ENCODE measurements around the gene NPIPB2.
"Not testable (repeated sequence)": the region's sequence is repeated elsewhere in the genome, so short reads cannot be mapped to it uniquely, and the experiment has no call there.

Gene NPIPB2

GRCh38 chr16:11957591-11958395, 15.9 kb upstream of the NPIPB2 start:
- DNase-seq (ENCODE audit: low read depth, low spot score) = no peak

DNA sequence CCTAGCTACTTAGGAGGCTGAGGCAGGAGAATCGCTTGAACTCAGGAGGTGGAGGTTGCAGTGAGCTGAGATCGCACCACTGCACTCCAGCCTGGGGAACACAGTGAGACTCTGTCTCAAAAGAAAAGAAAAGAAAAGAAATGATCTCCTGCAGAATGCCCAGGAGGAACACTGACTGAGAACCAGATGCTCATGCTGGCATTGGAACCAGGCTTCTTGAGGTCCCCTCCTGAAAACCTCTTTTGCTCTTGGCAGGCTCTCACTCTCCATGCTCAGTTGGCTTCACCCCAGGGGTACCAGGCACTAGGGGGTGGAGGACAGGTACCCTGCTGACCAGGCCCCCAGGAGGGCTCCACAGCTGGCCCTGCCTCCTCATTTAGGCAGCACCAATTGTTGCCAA, 14.7 kb upstream of the NPIPB2 start:
- DNase-seq (ENCODE audit: low read depth, low spot score) = no peak

GRCh38 chr16:11955713-11956123, 13.9 kb upstream of the NPIPB2 start:
- peak; percentile 26 for DNase-seq (ENCODE audit: low read depth, low spot score)

DNA sequence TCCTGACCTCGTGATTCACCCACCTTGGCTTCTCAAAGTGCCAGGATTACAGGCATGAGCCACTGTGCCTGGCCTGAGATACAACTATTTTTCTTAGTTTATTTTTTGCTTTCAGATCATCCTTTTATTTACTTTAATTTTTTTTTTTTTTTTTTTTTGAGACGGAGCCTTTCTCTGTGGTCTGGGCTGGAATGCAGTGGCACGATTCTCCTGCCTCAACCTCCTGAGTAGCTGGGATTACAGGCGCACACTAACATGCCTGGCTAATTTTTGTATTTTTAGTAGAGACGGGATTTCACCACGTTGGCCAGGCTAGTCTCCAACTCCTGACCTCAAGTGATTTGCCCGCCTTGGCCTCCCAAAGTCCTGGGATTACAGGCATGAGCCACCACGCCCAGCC, 11.7 kb upstream of the NPIPB2 start:
- DNase-seq (ENCODE audit: low read depth, low spot score) = not testable (repeated sequence)

DNA sequence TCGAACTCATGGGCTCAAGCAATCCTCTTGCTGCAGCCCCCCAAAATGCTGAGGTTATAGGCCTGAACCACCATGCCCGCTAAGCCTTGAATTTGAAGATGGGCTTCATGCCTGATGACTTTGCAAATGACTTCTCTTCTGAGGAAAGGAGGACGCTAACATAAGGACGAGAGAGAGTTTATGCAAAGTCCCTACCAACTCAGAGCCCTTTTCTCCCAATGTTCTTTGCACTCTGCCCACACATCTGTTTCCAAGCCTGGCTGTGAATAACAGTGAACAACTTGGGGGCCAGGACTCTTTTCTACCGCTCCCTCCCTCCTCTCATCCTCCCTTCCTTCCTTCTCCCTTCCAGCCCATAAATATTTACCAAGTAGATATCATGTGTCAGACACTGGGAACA, 8.5 kb upstream of the NPIPB2 start:
- no peak for DNase-seq (ENCODE audit: low read depth, low spot score)

DNA sequence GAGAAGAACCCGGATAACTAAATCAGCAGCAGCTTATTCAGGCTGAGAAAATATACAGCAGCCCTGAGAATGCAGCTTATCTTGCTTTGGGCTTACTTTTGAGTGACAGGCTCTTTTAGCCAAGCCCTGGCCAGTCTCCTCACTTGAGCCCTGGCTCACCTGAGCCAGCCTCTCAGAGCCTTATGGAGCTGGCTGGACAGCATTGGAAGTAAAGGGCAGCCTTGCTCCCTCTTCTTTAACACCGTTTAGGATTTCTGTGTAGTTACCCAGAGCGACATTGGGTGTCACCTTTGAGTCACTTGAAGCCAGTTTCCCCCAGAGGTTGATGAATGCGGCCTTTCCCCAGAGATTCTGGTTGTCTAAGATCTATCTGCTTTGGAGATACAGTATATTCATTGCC, 7.7 kb upstream of the NPIPB2 start:
- no peak for DNase-seq (ENCODE audit: low read depth, low spot score)

DNA sequence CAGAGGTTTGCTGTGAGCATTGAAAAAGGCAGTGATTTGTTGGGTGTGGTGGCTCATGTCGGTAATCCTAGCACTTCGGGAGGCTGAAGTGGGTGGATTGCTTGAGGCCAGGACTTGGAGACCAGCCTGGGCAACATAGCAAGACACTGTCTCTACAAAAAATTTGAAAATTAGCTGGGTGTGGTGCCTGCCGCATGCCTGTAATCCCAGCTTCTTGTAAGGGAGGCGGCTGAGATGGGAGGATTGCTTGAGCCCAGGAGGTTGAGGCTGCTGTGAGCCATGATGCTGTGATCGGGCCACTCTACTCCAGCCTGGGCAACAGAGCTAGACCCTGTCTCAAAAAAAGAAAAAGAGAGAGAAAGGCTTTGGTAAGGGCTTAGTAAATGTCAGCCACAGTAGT, 7.0 kb upstream of the NPIPB2 start:
- no peak for DNase-seq (ENCODE audit: low read depth, low spot score)

- no peak for DNase-seq (ENCODE audit: low read depth, low spot score)
Observed at GRCh38 chr16:11946433-11946832, 4.6 kb upstream of the NPIPB2 start.

GRCh38 chr16:11927350-11927749, 14.5 kb downstream of the NPIPB2 start:
- DNase-seq (ENCODE audit: low read depth, low spot score) = not testable (repeated sequence)

DNA sequence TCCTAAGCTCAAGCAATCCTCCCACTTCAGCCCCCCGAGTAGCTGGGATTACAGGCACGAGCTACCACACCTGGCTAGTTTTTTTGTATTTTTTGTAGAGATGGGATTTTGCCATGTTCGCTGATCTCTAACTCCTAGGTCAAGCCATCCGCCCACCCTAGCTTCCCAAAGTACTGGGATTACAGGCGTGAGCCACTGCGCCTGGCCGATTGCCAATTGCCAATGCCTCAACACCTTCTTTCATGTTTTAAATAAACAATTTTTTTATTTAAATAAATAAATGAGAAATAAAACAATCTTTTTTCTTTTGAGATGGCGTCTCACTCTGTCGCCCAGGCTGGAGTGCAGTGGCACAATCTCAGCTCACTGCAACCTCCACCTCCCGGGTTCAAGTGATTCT, 17.8 kb downstream of the NPIPB2 start:
- not testable (repeated sequence) for DNase-seq (ENCODE audit: low read depth, low spot score)

- no peak for DNase-seq (ENCODE audit: low read depth, low spot score)
Observed at GRCh38 chr16:11916524-11917285, 25.1 kb downstream of the NPIPB2 start.

GRCh38 chr16:11915644-11916523, 26.0 kb downstream of the NPIPB2 start, which contains the start of gene GSPT1:
GSPT1 (minus strand) TSS chr16:11915956; CDS start chr16:11915720, 236 bp downstream.
- peak; percentile 96 for DNase-seq (ENCODE audit: low read depth, low spot score)

DNA sequence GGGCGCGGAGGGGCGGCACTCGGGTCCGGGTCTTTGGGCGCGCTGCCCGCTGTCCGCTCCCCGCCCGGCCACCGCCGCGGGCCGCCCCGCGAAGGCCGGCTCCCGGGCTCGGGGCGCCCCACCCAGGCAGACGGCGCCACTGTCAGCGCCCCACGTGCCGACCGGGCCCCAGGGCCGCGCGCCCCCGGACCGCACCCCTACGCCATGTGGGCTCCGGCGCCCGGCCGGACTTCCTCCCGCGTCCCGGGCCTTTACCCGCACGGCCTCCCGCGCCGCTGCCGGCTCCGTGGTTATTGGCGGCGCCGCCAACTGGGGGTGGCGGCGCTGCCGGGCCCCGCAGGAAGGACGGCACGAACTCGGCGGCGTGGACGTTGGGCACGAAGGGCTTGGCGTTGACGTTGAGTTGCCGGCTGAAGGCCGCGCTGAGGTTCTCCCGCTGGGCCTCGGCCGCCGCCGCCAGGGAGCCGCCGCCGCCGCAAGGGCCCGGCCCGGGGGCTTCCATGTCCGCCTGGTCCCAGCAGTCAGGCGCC, 26.7 kb downstream of the NPIPB2 start:
- DNase-seq (ENCODE audit: low read depth, low spot score) = no peak

DNA sequence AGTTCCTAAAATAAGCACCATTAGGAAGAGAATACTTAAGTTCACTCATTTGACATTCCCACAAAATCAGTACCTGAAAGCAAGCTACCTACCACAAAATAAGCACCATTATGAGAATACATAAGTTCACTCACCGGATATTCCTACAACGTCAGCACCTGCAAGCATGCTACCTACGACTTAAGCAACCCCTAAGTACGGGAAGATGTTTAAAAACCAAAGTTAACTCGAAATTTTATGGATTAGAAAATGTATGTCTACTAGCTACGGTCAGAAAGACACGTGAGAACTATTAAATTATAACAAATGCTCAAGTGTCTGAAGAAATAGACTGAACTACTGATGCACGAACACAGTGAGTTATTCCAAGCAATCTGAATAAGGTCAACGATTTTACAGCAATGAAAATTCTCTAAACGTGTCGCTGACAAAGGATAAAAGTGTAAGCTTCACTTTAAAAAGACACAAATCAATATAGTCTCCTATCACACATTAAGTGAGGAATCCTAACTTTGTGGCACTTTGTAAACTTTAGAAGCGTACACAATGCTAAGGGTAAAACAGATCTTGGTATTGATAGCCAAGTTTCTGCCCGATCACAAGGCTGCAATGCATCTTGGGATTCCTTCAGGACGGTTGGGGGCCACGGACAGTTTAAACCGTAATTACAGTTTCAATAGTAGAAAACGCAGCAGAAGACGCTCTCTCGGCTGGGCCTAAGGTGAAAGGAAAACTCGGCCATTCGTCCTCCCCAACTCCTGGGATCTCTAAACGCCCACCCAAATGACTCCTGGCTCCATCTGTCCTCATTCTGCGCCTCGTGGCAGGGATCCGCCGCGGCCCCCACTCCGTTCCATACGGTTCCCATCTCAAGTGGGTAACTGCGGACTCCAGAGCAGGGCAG, 27.4 kb downstream of the NPIPB2 start:
- no peak for DNase-seq (ENCODE audit: low read depth, low spot score)

DNA sequence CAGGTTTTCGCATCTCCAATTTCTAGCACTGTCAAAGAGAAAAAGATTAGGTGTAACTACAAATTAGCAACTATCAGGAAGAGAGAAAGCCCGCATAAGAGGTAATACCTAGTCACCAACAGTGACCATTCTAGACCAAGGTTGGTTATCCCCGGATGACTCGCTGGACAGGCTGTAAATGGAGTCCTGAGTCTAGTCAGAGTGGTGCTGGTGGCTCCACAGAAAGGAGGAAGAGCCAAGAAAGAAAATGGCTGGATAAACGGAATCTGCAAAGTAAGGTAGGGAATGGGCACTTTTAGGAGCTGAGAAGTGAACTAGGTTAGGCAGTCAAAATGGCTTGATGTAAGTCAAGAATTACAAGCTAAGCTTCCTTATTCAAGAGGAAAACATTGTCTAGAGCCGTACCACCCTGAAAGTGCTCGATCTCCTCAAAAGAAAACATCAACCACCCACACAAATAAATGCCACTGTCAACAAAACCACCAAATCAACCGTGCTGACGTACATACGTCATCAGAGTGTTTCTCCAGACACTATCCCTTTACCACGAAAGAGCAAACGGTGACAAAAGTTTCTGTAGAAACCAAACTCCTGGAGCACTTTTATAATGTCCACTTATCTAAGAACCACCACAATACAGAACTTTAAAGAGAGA, 28.3 kb downstream of the NPIPB2 start:
- DNase-seq (ENCODE audit: low read depth, low spot score) = no peak

DNA sequence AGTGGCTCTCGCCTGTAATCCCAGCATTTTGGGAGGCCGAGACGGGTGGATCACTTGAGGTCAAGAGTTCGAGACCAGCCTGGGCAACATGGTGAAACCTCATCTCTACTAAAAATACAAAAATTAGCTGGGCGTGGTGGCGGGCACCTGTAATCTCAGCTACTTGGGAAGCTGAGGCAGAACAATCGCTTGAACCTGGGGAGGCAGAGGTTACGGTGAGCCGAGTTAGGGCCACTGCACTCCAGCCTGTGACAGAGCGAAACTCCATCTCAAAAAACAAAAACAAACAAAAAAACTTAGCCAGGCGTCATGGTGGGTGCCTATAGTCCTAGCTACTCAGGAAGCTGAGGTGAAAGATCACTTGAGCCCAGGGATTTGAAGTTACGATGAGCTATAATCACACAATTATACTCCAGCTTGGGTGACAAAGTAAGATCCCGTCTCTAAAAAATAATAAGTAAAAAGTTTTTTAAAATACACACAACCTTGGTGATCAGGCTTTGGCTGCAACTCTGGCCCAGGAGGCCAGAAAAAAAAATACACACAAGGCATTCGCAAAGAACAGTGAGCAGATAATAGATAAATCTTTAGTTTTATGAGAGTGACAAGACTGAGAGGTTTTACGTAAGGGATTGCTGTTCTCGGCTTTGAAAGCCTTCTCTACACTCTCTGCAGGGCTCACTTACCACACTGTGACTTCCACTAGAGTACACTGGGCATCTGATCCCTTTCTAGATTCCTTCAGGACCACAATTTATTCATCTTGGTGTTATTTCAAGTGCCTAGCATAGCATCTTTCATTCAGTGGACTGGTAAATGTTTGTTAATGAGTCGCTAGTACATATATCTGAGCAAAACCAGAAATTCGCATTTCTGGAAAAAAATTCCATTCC, 31.9 kb downstream of the NPIPB2 start:
- DNase-seq (ENCODE audit: low read depth, low spot score) = no peak

DNA sequence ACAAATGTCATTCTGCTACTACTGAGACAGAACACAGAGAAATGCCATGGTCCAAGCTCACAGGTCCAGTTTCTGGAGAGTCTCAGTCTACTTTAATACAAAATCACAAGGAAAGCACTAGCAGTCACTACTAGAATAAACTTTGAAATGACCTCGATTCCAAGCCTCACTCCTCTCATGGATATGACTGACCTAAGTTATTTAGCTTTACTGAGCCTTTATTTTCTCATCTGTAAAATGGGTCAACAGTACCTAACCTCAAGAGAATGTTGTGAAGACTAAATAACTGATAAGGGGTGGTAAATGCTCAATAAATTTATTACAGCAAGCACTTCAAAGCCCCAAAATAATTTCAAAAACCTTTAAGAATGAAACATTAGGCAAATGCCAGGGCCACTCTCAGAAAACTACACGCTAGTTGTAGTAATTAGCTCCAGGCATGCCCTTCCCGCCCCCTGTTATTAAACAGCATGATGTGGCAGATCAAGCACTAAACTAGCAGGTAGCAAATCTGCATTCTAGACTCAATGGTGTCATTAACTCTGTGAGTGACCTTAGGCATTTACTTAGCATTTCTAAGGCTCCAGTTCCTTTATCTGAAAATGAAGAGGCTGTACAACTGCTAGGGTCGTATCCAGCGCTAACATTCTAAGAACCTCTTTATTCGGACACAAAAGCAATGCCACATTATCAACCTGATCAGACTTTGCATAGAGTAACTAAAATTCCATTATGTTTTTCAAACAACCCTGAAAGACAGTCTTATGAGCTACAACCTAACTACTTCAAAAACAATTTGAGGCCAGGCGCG, 34.5 kb downstream of the NPIPB2 start:
- DNase-seq (ENCODE audit: low read depth, low spot score) = no peak

GRCh38 chr16:11903906-11904305, 37.9 kb downstream of the NPIPB2 start:
- DNase-seq (ENCODE audit: low read depth, low spot score) = no peak
